RWPE2 (cell line): Measurements from ENCODE around the gene LCE1A.

Source experiments
- ATAC-seq: fragments of 200-7000 bp; cut with Tn5 transposase; 3 replicates; pipeline ENCODE4 v1.9.1; 2021; ENCODE audit warnings: low read depth
- DNase-seq: peaks from one replicate; pipeline ENCODE4 v3.0.0-alpha.2; 2020; ENCODE audit warnings: low spot score
- H3K27ac ChIP-seq: fragments of 450-650 bp; 2 replicates; pipeline ENCODE4 v1.5.1; 2017; ENCODE audit warnings: mild to moderate bottlenecking; ENCODE audit not compliant: poor library complexity, severe bottlenecking
- H3K27me3 ChIP-seq: fragments of 250-450 bp; sonication (Bioruptor Pico); 2 replicates; pipeline ENCODE4 v1.5.1; 2021; ENCODE audit warnings: mild to moderate bottlenecking, moderate library complexity; ENCODE audit not compliant: insufficient read depth, poor library complexity, severe bottlenecking
- H3K36me3 ChIP-seq: fragments of 250-450 bp; sonication (Bioruptor Pico); 2 replicates; pipeline ENCODE4 v1.5.1; 2020; ENCODE audit warnings: low read depth, mild to moderate bottlenecking, moderate library complexity
- H3K4me1 ChIP-seq: fragments of 250-450 bp; sonication (Bioruptor Pico); 2 replicates; pipeline ENCODE4 v1.5.1; 2021; ENCODE audit warnings: mild to moderate bottlenecking, moderate library complexity; ENCODE audit not compliant: insufficient read depth, poor library complexity, severe bottlenecking
- H3K4me3 ChIP-seq: fragments of 250-450 bp; sonication (Bioruptor Pico); 2 replicates; pipeline ENCODE4 v1.5.1; 2021; ENCODE audit warnings: mild to moderate bottlenecking, moderate library complexity; ENCODE audit not compliant: severe bottlenecking
- H3K9me3 ChIP-seq: fragments of 250-450 bp; sonication (Bioruptor Pico); 2 replicates; pipeline ENCODE4 v1.5.1; 2021; ENCODE audit warnings: mild to moderate bottlenecking, moderate library complexity; ENCODE audit not compliant: severe bottlenecking
- TF ChIP-seq, protein P1 (sequence below): fragments of 450-650 bp; IDR thresholded peaks from one replicate; pipeline ENCODE4 v1.5.1; 2017; ENCODE audit warnings: mild to moderate bottlenecking, moderate library complexity; ENCODE audit not compliant: poor library complexity, severe bottlenecking

Gene LCE1A, protein sequence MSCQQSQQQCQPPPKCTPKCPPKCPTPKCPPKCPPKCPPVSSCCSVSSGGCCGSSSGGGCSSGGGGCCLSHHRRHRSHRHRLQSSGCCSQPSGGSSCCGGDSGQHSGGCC

DNA sequence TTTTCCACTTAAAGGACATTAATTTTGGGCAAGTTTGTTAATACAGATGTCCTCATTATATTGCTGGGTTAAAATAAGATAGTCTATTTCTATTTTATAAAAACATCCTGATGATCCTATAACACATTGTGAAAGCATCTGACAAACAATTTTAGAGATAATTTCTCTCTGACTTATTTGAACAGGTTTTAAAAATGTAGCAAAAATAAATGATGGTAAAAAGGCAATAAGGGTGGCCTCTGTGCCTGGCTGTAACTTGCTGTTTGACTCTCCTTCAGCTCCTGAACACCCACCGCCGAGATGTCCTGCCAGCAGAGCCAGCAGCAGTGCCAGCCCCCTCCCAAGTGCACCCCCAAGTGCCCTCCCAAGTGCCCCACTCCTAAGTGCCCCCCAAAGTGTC, at the start of gene LCE1A:
LCE1A (plus strand) TSS at position 301 of the 400 bp plus-strand sequence; CDS start at position 301, 0 bp downstream.
- Histone ChIP-seq H3K4me3 (no peak within 1 kb of the TSS), H3K4me1 (no peaks in the 10 kb centered on the region), H3K27ac (no peak within 1 kb of the TSS), H3K36me3 (no peaks in the 10 kb centered on the region), H3K27me3 (no peaks in the 10 kb centered on the region), H3K9me3 (no peaks in the 10 kb centered on the region)
- DNase-seq (no peak), ATAC-seq (no peak)
- TF ChIP-seq, protein P1, sequence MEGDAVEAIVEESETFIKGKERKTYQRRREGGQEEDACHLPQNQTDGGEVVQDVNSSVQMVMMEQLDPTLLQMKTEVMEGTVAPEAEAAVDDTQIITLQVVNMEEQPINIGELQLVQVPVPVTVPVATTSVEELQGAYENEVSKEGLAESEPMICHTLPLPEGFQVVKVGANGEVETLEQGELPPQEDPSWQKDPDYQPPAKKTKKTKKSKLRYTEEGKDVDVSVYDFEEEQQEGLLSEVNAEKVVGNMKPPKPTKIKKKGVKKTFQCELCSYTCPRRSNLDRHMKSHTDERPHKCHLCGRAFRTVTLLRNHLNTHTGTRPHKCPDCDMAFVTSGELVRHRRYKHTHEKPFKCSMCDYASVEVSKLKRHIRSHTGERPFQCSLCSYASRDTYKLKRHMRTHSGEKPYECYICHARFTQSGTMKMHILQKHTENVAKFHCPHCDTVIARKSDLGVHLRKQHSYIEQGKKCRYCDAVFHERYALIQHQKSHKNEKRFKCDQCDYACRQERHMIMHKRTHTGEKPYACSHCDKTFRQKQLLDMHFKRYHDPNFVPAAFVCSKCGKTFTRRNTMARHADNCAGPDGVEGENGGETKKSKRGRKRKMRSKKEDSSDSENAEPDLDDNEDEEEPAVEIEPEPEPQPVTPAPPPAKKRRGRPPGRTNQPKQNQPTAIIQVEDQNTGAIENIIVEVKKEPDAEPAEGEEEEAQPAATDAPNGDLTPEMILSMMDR = no peak

DNA sequence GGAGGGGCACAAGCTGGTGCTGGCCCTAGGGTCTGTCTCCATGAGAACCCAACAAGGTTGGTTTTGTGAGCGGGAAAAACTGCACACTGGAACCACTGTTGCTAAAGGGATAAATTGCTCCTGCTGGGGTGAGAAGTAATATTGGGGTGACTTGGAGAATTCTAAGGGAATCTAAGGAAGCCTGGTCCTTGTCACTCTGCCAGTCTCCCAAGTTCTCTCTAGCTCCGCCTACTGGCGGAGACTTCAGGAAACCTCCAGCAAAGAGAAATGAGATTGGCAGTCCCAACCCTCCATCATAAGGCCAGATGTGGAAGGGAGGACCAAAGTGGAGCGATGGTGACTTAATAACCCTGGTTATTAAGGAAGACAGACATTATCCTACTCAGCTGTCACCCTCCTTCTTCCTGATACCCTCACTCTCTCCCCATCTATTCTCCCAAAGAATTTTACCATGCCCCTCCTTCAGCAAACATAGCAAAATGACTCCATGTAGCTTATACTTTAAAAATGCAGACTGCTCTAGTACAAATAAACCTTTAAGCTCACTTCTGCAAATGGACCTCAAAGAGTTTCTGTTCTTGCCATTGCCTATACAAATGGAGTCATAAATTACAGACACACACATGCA, 49.6 kb upstream of the LCE1A start:
- no peaks in the 10 kb centered on the region for H3K36me3 ChIP-seq
- no peak overlapping the region for H3K4me3 ChIP-seq

DNA sequence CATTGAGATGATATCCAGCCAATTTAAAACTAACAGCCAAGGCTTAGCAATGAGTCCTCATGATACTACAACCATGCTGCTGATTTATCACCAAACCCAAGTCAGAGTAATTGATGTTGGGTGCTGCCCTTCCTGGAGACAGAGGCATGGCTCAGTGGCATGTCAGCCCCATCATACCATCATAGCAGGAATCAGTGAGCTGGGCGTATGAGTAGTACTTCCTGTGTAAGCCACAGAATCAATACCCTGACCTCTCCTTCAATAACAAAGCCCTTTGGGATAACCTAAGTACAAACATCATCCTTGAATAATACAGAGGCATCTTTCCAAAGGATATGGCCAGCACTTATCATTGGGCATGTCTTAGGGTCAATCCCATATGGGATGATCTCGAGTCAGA, 44.2 kb upstream of the LCE1A start:
- Histone ChIP-seq H3K4me1 (peaks cover 8% of the 10 kb centered on the region), H3K36me3 (no peaks in the 10 kb centered on the region), H3K9me3 (no peaks in the 10 kb centered on the region), H3K4me3 (no peak overlapping the region), H3K27me3 (no peaks in the 10 kb centered on the region), H3K27ac (no peak overlapping the region)
- TF ChIP-seq, protein P1 = no peak
- peak; percentile 51; the same call in 2 of the 3 replicates for ATAC-seq
- no peak for DNase-seq

More for the DNA sequence above, 49.6 kb upstream of the LCE1A start:
- no peaks in the 10 kb centered on the region for H3K27me3 ChIP-seq
- H3K4me1 ChIP-seq = no peaks in the 10 kb centered on the region
- no peak for DNase-seq
- ATAC-seq = no peak
- TF ChIP-seq, protein P1 = peak; percentile 30
- no peaks in the 10 kb centered on the region for H3K9me3 ChIP-seq
- no peak overlapping the region for H3K27ac ChIP-seq

DNA sequence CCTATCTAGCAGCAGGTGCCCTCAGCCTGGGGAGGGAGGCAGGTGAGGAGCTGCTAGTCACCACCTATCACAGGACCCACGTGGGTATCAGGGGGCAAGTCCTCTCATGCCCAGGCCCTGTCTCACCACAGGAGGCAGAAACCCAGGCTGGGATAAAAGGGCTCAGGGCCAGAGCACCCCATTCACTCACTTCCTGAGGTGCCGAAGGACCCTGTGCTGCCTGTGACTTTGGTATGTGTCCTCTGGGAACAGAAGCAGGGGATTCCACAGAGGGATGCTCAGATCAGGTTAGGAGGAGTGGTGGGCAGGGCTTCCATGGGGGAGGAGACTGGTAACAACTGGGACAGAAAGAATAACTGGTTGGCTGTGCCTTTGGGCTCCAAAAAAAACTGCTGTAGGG, 41.2 kb upstream of the LCE1A start, which contains the start of gene LCE1E:
LCE1E (plus strand) TSS at position 181 of the 400 bp plus-strand sequence. CDS start 1,043 bp downstream, outside the sequence.
- Histone ChIP-seq H3K36me3 (no peaks in the 10 kb centered on the region), H3K9me3 (no peaks in the 10 kb centered on the region), H3K4me3 (no peak within 1 kb of the TSS), H3K27ac (no peak within 1 kb of the TSS), H3K4me1 (peaks cover 8% of the 10 kb centered on the region), H3K27me3 (no peaks in the 10 kb centered on the region)
- ATAC-seq (peak; percentile 95), DNase-seq (peak; percentile 72)
- TF ChIP-seq, protein P1 = no peak

DNA sequence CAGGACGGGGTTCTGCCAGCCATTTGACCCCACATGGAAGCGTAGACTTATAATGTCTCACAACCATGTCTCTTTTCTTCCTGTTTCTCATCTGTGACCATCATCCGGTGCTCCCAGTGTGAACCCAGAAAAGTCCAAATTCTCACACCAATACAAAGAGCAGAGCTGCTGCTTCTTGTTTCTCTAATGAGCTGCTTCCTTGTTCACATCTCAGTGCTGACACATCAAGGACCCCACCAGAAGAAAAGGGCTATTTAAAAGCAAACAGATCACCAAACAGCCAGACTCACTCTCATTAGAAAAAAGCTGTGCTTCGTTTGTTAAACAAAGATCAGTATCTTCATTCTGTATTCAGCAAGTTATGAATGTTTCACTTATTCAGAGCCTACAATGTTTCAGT, 31.6 kb upstream of the LCE1A start:
- DNase-seq (no peak), ATAC-seq (no peak)
- Histone ChIP-seq H3K9me3 (no peaks in the 10 kb centered on the region), H3K36me3 (no peaks in the 10 kb centered on the region), H3K27me3 (no peaks in the 10 kb centered on the region), H3K4me1 (no peaks in the 10 kb centered on the region), H3K27ac (no peak overlapping the region), H3K4me3 (no peak overlapping the region)
- TF ChIP-seq, protein P1 = no peak
